Lower leg skin (tissue), 4 donors: ENCODE data around the gene TTC3. TPM values are rescaled to one million over a fixed set of nuclear protein-coding genes. Genes with fewer than 3 reads are reported as not detected.
"Not testable (repeated sequence)": the region's sequence is repeated elsewhere in the genome, so short reads cannot be mapped to it uniquely, and the experiment has no call there.

Experiments used
- DNase-seq, 2 donors: peaks; one replicate each; pipeline ENCODE4 v3.0.0-alpha.2; 2019; ENCODE audit warnings: low spot score in 2 of 2
- H3K4me3 ChIP-seq: fragments of 200-600 bp; sonication (generic); 2 replicates; pipeline ENCODE4 v1.5.1; 2017; ENCODE audit warnings: mild to moderate bottlenecking, low read depth; ENCODE audit not compliant: poor library complexity, severe bottlenecking
- POLR2A ChIP-seq, 2 donors: fragments of 450-650 bp; IDR thresholded peaks; one replicate each; pipeline ENCODE4 v1.6.1; 2016 to 2017; ENCODE audit warnings: antibody characterized with exemption in 2 of 2, mild to moderate bottlenecking in 1 of 2, moderate library complexity in 1 of 2
- WGBS, 2 donors: methylation state at CpG; one replicate each; pipeline ENCODE4 v1.1.5; 2018; 5-methylcytosine and 5-hydroxymethylcytosine counted together
- intact Hi-C: fragments of 100-400 bp; cut with DNase I; formaldehyde crosslinking; loops from one replicate; pipeline ENCODE4 v1.15.0; 2023; ENCODE audit warnings: low total_unique reads
- total RNA-seq, 4 donors: library from RNA; depleted of rRNA; stranded (reverse); fragments of >200 nt; gene quantifications; one replicate each; pipeline ENCODE4 v1.1.0, GENCODE V29; 2016
- TF ChIP-seq, protein P1 (sequence below), 3 donors: fragments of 450-650 bp; IDR thresholded peaks; one replicate each; pipeline ENCODE4 v1.5.1; 2016; ENCODE audit warnings: antibody characterized with exemption in 3 of 3, mild to moderate bottlenecking in 3 of 3, moderate library complexity in 2 of 3

The TTC3 gene
- total RNA-seq, 4 donors from 2014 or later = 77.6 to 111 (median 92.0) TPM

- WGBS, 2 donors = 81 to 83% methylated on average over 6 of the region's 6 CpGs
- intact Hi-C loops = no loop called here
- DNase-seq = no peak
- H3K4me3 ChIP-seq = no peak overlapping the region
- TF ChIP-seq, protein P1, sequence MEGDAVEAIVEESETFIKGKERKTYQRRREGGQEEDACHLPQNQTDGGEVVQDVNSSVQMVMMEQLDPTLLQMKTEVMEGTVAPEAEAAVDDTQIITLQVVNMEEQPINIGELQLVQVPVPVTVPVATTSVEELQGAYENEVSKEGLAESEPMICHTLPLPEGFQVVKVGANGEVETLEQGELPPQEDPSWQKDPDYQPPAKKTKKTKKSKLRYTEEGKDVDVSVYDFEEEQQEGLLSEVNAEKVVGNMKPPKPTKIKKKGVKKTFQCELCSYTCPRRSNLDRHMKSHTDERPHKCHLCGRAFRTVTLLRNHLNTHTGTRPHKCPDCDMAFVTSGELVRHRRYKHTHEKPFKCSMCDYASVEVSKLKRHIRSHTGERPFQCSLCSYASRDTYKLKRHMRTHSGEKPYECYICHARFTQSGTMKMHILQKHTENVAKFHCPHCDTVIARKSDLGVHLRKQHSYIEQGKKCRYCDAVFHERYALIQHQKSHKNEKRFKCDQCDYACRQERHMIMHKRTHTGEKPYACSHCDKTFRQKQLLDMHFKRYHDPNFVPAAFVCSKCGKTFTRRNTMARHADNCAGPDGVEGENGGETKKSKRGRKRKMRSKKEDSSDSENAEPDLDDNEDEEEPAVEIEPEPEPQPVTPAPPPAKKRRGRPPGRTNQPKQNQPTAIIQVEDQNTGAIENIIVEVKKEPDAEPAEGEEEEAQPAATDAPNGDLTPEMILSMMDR (IDR thresholded peaks at IDR 0.05) = no peak
- TF ChIP-seq POLR2A (IDR thresholded peaks at IDR 0.05) = no peak
Measured at GRCh38 chr21:37043818-37044217, 29.2 kb upstream of the TTC3 start.

DNA sequence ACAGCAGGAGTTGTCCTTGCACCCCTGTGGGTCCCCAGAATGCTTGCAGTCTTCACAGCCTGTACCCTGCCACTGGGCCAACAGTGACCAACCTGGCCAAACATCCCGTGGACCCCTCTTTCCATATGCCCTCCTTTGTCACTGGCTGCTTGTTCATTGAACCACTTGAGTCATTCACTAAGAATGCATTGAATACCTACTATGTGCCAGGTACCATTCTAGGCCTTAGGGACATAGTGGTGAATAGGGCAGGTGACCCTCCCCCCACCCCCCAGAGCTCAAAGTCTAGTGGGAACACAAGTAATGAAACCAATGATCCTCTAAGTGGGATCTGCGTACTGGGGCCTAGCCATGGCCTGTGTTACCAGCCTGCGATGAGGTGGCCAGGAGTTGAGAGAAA lies 28.4 kb upstream of the TTC3 start:
- 96 to 98% methylated on average over 3 of the region's 3 CpGs for WGBS, 2 donors
- intact Hi-C loops = no loop called here
- no peak for DNase-seq
- no peak overlapping the region for H3K4me3 ChIP-seq
- TF ChIP-seq POLR2A (IDR thresholded peaks at IDR 0.05) = no peak
- TF ChIP-seq, protein P1 (IDR thresholded peaks at IDR 0.05) = no peak

- 82 to 87% methylated on average over 6 of the region's 6 CpGs for WGBS, 2 donors
- no peak for TF ChIP-seq POLR2A (IDR thresholded peaks at IDR 0.05)
- TF ChIP-seq, protein P1 (IDR thresholded peaks at IDR 0.05) = no peak
- H3K4me3 ChIP-seq = no peak overlapping the region
- DNase-seq = no peak
- intact Hi-C loops = no loop called here
Measured at GRCh38 chr21:37045149-37045548, 27.9 kb upstream of the TTC3 start.

- no peak for DNase-seq
- intact Hi-C loops = no loop called here
- WGBS, 2 donors = 81 to 84% methylated on average over 6 of the region's 6 CpGs
- no peak for TF ChIP-seq POLR2A (IDR thresholded peaks at IDR 0.05)
- TF ChIP-seq, protein P1 (IDR thresholded peaks at IDR 0.05) = no peak
- no peak overlapping the region for H3K4me3 ChIP-seq
Measured at GRCh38 chr21:37045556-37045955, 27.5 kb upstream of the TTC3 start.

GRCh38 chr21:37047079-37047478 lies 26.0 kb upstream of the TTC3 start:
- no peak for DNase-seq
- TF ChIP-seq, protein P1 (IDR thresholded peaks at IDR 0.05) = no peak
- TF ChIP-seq POLR2A (IDR thresholded peaks at IDR 0.05) = no peak
- H3K4me3 ChIP-seq = no peak overlapping the region
- WGBS, 2 donors = 70 to 94% methylated on average over 4 of the region's 4 CpGs
- intact Hi-C loops = no loop called here

DNA sequence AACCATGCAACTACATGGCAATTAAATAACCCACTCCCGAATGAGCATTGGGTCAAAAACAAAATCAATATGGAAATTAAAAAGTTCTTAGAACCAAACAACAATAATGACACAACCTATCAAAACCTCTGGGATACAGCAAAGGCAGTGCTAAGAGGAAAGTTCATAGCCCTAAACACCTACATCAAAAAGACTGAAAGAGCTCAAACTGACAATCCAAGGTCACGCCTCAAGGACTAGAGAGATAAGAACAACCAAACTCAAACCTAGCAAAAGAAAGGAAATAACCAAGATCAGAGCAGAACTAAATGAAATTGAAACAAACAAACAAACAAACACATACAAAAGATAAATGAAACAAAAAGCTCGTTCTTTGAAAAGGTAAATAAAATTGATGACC lies 23.3 kb upstream of the TTC3 start:
- 93 to 95% methylated on average over 3 of the region's 3 CpGs for WGBS, 2 donors
- H3K4me3 ChIP-seq, intact Hi-C loops, DNase-seq: not testable (repeated sequence)
